Measurements from ENCODE around the gene VEGFC.

VEGFC gene

GRCh38 chr4:176814770-176815169 lies 22.0 kb upstream of the VEGFC start:
- Mint-ChIP-seq H3K4me3 (no peak overlapping the region), H3K27ac (no peak overlapping the region), H3K9me3 (no peaks in the 10 kb centered on the region), H3K36me3 (no peaks in the 10 kb centered on the region), H3K27me3 (no peaks in the 10 kb centered on the region), H3K4me1 (no peaks in the 10 kb centered on the region)
- no peak for DNase-seq
- CTCF ChIA-PET, result no interaction called here

- CTCF ChIA-PET, result no interaction called here
- H3K27ac Mint-ChIP-seq, result no peak overlapping the region
- no peaks in the 10 kb centered on the region for H3K4me1 Mint-ChIP-seq
- no peaks in the 10 kb centered on the region for H3K27me3 Mint-ChIP-seq
- no peak overlapping the region for H3K4me3 Mint-ChIP-seq
- no peaks in the 10 kb centered on the region for H3K36me3 Mint-ChIP-seq
- no peak for DNase-seq
- H3K9me3 Mint-ChIP-seq, result peaks cover 4% of the 10 kb centered on the region
Observed at GRCh38 chr4:176810481-176811249, 17.9 kb upstream of the VEGFC start.

- DNase-seq, result no peak
Observed at GRCh38 chr4:176806778-176807375, 14.2 kb upstream of the VEGFC start.

GRCh38 chr4:176805155-176805554 lies 12.4 kb upstream of the VEGFC start:
- peaks cover 4% of the 10 kb centered on the region for H3K9me3 Mint-ChIP-seq
- H3K4me1 Mint-ChIP-seq, result no peaks in the 10 kb centered on the region
- no peaks in the 10 kb centered on the region for H3K27me3 Mint-ChIP-seq
- H3K4me3 Mint-ChIP-seq, result no peak overlapping the region
- no peaks in the 10 kb centered on the region for H3K36me3 Mint-ChIP-seq
- CTCF ChIA-PET, result no interaction called here
- no peak overlapping the region for H3K27ac Mint-ChIP-seq
- no peak for DNase-seq

More at GRCh38 chr4:176806778-176807375, 14.2 kb upstream of the VEGFC start:
- no peaks in the 10 kb centered on the region for H3K27me3 Mint-ChIP-seq
- CTCF ChIA-PET, result no interaction called here
- H3K27ac Mint-ChIP-seq, result no peak overlapping the region
- no peaks in the 10 kb centered on the region for H3K4me1 Mint-ChIP-seq
- H3K36me3 Mint-ChIP-seq, result no peaks in the 10 kb centered on the region
- peaks cover 4% of the 10 kb centered on the region for H3K9me3 Mint-ChIP-seq
- H3K4me3 Mint-ChIP-seq, result no peak overlapping the region

- Mint-ChIP-seq H3K4me3 (no peak overlapping the region), H3K36me3 (no peaks in the 10 kb centered on the region), H3K4me1 (no peaks in the 10 kb centered on the region), H3K9me3 (no peaks in the 10 kb centered on the region), H3K27me3 (no peaks in the 10 kb centered on the region), H3K27ac (no peak overlapping the region)
- CTCF ChIA-PET, result no interaction called here
- DNase-seq, result no peak
Observed at GRCh38 chr4:176800891-176801534, 8.3 kb upstream of the VEGFC start.

- H3K4me3 Mint-ChIP-seq, result no peak overlapping the region
Observed at GRCh38 chr4:176799653-176800052, 6.9 kb upstream of the VEGFC start.

GRCh38 chr4:176798540-176798939 lies 5.8 kb upstream of the VEGFC start:
- H3K4me3 Mint-ChIP-seq, result no peak overlapping the region
- peaks cover 10% of the 10 kb centered on the region for H3K27me3 Mint-ChIP-seq
- no peaks in the 10 kb centered on the region for H3K9me3 Mint-ChIP-seq
- no peaks in the 10 kb centered on the region for H3K36me3 Mint-ChIP-seq
- no peak for DNase-seq
- CTCF ChIA-PET, result no interaction called here
- H3K4me1 Mint-ChIP-seq, result no peaks in the 10 kb centered on the region
- H3K27ac Mint-ChIP-seq, result no peak overlapping the region

More at GRCh38 chr4:176799653-176800052, 6.9 kb upstream of the VEGFC start:
- H3K4me1 Mint-ChIP-seq, result no peaks in the 10 kb centered on the region
- no peaks in the 10 kb centered on the region for H3K36me3 Mint-ChIP-seq
- H3K9me3 Mint-ChIP-seq, result no peaks in the 10 kb centered on the region
- CTCF ChIA-PET, result no interaction called here
- no peak for DNase-seq
- H3K27me3 Mint-ChIP-seq, result peaks cover under 1% of the 10 kb centered on the region
- H3K27ac Mint-ChIP-seq, result no peak overlapping the region

GRCh38 chr4:176795441-176795840 lies 2.7 kb upstream of the VEGFC start:
- no peak for DNase-seq
- CTCF ChIA-PET, result interaction anchor here (0.6 kb wide), 1 partner anchor 65 kb away, joined by 3 read pairs; no protein-coding TSS in a partner anchor
- Mint-ChIP-seq H3K4me3 (no peak overlapping the region), H3K36me3 (no peaks in the 10 kb centered on the region), H3K9me3 (no peaks in the 10 kb centered on the region), H3K27ac (no peak overlapping the region), H3K27me3 (peaks cover 34% of the 10 kb centered on the region), H3K4me1 (peaks cover 5% of the 10 kb centered on the region)

- peaks cover 34% of the 10 kb centered on the region for H3K27me3 Mint-ChIP-seq
Observed at GRCh38 chr4:176794651-176795050, 1.9 kb upstream of the VEGFC start.

GRCh38 chr4:176794151-176794550 lies 1.4 kb upstream of the VEGFC start:
- no peak for DNase-seq
- peaks cover 5% of the 10 kb centered on the region for H3K4me1 Mint-ChIP-seq
- no peak overlapping the region for H3K4me3 Mint-ChIP-seq
- no peak overlapping the region for H3K27ac Mint-ChIP-seq
- H3K36me3 Mint-ChIP-seq, result no peaks in the 10 kb centered on the region
- CTCF ChIA-PET, result no interaction called here
- no peaks in the 10 kb centered on the region for H3K9me3 Mint-ChIP-seq
- peaks cover 34% of the 10 kb centered on the region for H3K27me3 Mint-ChIP-seq

More at GRCh38 chr4:176794651-176795050, 1.9 kb upstream of the VEGFC start:
- H3K27ac Mint-ChIP-seq, result no peak overlapping the region
- DNase-seq, result no peak
- H3K9me3 Mint-ChIP-seq, result no peaks in the 10 kb centered on the region
- CTCF ChIA-PET, result interaction anchor here (0.6 kb wide), 1 partner anchor 64 kb away, joined by 3 read pairs; no protein-coding TSS in a partner anchor
- H3K4me3 Mint-ChIP-seq, result no peak overlapping the region
- H3K4me1 Mint-ChIP-seq, result peaks cover 5% of the 10 kb centered on the region
- no peaks in the 10 kb centered on the region for H3K36me3 Mint-ChIP-seq

- CTCF ChIA-PET, result interaction anchor here (1.5 kb wide), 2 partner anchors 171 to 254 kb away, joined by 3 to 5 read pairs; no protein-coding TSS in a partner anchor
- H3K27ac Mint-ChIP-seq, result no peak overlapping the region
- peak overlapping the region; percentile 37 for H3K4me3 Mint-ChIP-seq
- H3K4me1 Mint-ChIP-seq, result peaks cover 5% of the 10 kb centered on the region
- H3K36me3 Mint-ChIP-seq, result no peaks in the 10 kb centered on the region
- H3K9me3 Mint-ChIP-seq, result no peaks in the 10 kb centered on the region
- DNase-seq, result no peak
- H3K27me3 Mint-ChIP-seq, result peaks cover 34% of the 10 kb centered on the region
Observed at GRCh38 chr4:176793060-176793605, 411 bp upstream of the VEGFC start.

GRCh38 chr4:176791591-176792325 lies 964 bp downstream of the VEGFC start:
- DNase-seq, result no peak
- Mint-ChIP-seq H3K9me3 (no peaks in the 10 kb centered on the region), H3K4me1 (peaks cover 5% of the 10 kb centered on the region), H3K36me3 (no peaks in the 10 kb centered on the region), H3K27ac (no peak overlapping the region), H3K27me3 (peaks cover 34% of the 10 kb centered on the region), H3K4me3 (peak overlapping the region; percentile 3)
- CTCF ChIA-PET, result interaction anchor here (0.6 to 1.5 kb wide), 3 partner anchors 132 to 256 kb away, joined by 3 to 5 read pairs (median 3); no protein-coding TSS in a partner anchor

- no peak overlapping the region for H3K4me3 Mint-ChIP-seq
- no peak for DNase-seq
- H3K9me3 Mint-ChIP-seq, result no peaks in the 10 kb centered on the region
- H3K4me1 Mint-ChIP-seq, result peaks cover 5% of the 10 kb centered on the region
- no peaks in the 10 kb centered on the region for H3K36me3 Mint-ChIP-seq
- CTCF ChIA-PET, result no interaction called here
- peaks cover 34% of the 10 kb centered on the region for H3K27me3 Mint-ChIP-seq
- H3K27ac Mint-ChIP-seq, result no peak overlapping the region
Observed at GRCh38 chr4:176790398-176790797, 2.3 kb downstream of the VEGFC start.

- Mint-ChIP-seq H3K9me3 (no peaks in the 10 kb centered on the region), H3K4me3 (no peak overlapping the region), H3K27me3 (peaks cover 34% of the 10 kb centered on the region), H3K27ac (no peak overlapping the region), H3K36me3 (no peaks in the 10 kb centered on the region), H3K4me1 (peaks cover 5% of the 10 kb centered on the region)
- DNase-seq, result no peak
- CTCF ChIA-PET, result no interaction called here
Observed at GRCh38 chr4:176789955-176790354, 2.8 kb downstream of the VEGFC start.
